GM21717 (cell line): Measurements from ENCODE around the gene SNAI3.

Experiments used
- ATAC-seq: cut with Tn5 transposase; IDR thresholded peaks from one replicate; pipeline ENCODE4 v1.9.1; 2021; ENCODE audit warnings: mild to moderate bottlenecking, moderate library complexity; ENCODE audit not compliant: unreplicated experiment

The SNAI3 gene

GRCh38 chr16:88705801-88706228 is 19.5 kb upstream of the SNAI3 start:
- ATAC-seq, result peak; percentile 5

- no peak for ATAC-seq
These were observed 18.9 kb upstream of the SNAI3 start for GRCh38 chr16:88705076-88705684.

GRCh38 chr16:88703486-88704309 is 17.4 kb upstream of the SNAI3 start:
- no peak for ATAC-seq

GRCh38 chr16:88702371-88703210 is 16.3 kb upstream of the SNAI3 start:
- ATAC-seq, result no peak

- ATAC-seq, result no peak
These were observed 15.5 kb upstream of the SNAI3 start for GRCh38 chr16:88701581-88702370.

- peak; percentile 60 for ATAC-seq
These were observed 14.6 kb upstream of the SNAI3 start for GRCh38 chr16:88700636-88701482.

GRCh38 chr16:88700322-88700635 is 14.0 kb upstream of the SNAI3 start:
- ATAC-seq, result no peak

- ATAC-seq, result no peak
These were observed 12.9 kb upstream of the SNAI3 start for GRCh38 chr16:88699180-88699579.

GRCh38 chr16:88698646-88699045 is 12.3 kb upstream of the SNAI3 start:
- ATAC-seq, result no peak

GRCh38 chr16:88697831-88698615 is 11.7 kb upstream of the SNAI3 start:
- ATAC-seq, result no peak

GRCh38 chr16:88697116-88697830 is 11.0 kb upstream of the SNAI3 start:
- ATAC-seq, result no peak

- ATAC-seq, result no peak
These were observed 10.1 kb upstream of the SNAI3 start for GRCh38 chr16:88696441-88696840.

- ATAC-seq, result no peak
These were observed 9.4 kb upstream of the SNAI3 start for GRCh38 chr16:88695753-88696152.

GRCh38 chr16:88695218-88695617 is 8.9 kb upstream of the SNAI3 start:
- ATAC-seq, result no peak

- ATAC-seq, result no peak
These were observed 8.1 kb upstream of the SNAI3 start for GRCh38 chr16:88694221-88695087.

- ATAC-seq, result no peak
These were observed 7.3 kb upstream of the SNAI3 start for GRCh38 chr16:88693420-88694177.

- no peak for ATAC-seq
These were observed 6.6 kb upstream of the SNAI3 start for GRCh38 chr16:88692861-88693260.
